HepG2 (cell line): Measurements from ENCODE around the gene SRSF11. TPM values are rescaled to one million over a fixed set of nuclear protein-coding genes. Genes with fewer than 3 reads are reported as not detected.

ENCODE experiments used
- ATAC-seq: fragments of 200-7000 bp; cut with Tn5 transposase; 3 replicates; pipeline ENCODE4 v1.9.1; 2020; ENCODE audit warnings: mild to moderate bottlenecking, moderate library complexity
- BruUV-seq: library from RNA; stranded (reverse); fragments of 400-500 nt; replicated peaks from 2 replicates; lab custom pipeline; 2021; lab: Mats Ljungman, UMichigan
- CTCF ChIA-PET: fragments of 300-600 bp; formaldehyde crosslinking; extraction: SDS; loops from one replicate; lab custom pipeline; 2021; ENCODE audit warnings: low total read pairs, inconsistent platforms, low intra/inter-chr PET ratio; lab: Yijun Ruan, JAX
- POLR2A ChIA-PET: fragments of 350-600 bp; sonication (Branson Sonifier 250); formaldehyde crosslinking; loops from one replicate; lab custom pipeline; 2020; ENCODE audit warnings: antibody characterized with exemption, inconsistent platforms; lab: Yijun Ruan, JAX
- DNase-seq: peaks from one replicate; pipeline ENCODE4 v3.0.0-alpha.2; 2015; ENCODE audit warnings: low spot score
- FAIRE-seq: peaks from 3 replicates; lab custom pipeline; 2011; peaks lifted over from hg19 to GRCh38; lab: Jason Lieb, UNC
- H2AFZ ChIP-seq: one replicate; pipeline ENCODE4 v1.6.1; 2011; ENCODE audit warnings: low read length, inconsistent platforms
- H3K27ac ChIP-seq: fragments of 300-600 bp; 3 replicates; pipeline ENCODE4 v1.8.0; 2011; ENCODE audit warnings: mixed run types, mild to moderate bottlenecking, mixed read lengths, low read length, inconsistent platforms; ENCODE audit not compliant: insufficient read depth; ENCODE audit errors: extremely low read length
- H3K27me3 ChIP-seq, 2 experiments: fragments of 200-600 bp in 1 of 2; 2 replicates in 1 of 2; 3 replicates in 1 of 2; pipeline versions ENCODE4 v1.6.0 to v1.8.0; 2011; ENCODE audit warnings: low read length in 2 of 2, mild to moderate bottlenecking in 2 of 2, moderate library complexity in 2 of 2, inconsistent platforms in 1 of 2; ENCODE audit not compliant: insufficient read depth in 2 of 2, control insufficient read depth in 1 of 2
- H3K36me3 ChIP-seq, 2 experiments: fragments of 200-600 bp in 1 of 2; replicated peaks in 1 of 2; 2 replicates in 1 of 2; 3 replicates in 1 of 2; pipeline versions ENCODE4 v1.5.1 to v1.8.0; 2011; ENCODE audit warnings: low read length in 2 of 2, inconsistent platforms in 1 of 2; ENCODE audit not compliant: insufficient read depth in 2 of 2, control insufficient read depth in 1 of 2
- H3K4me1 ChIP-seq: 2 replicates; pipeline ENCODE4 v1.5.1; 2012; ENCODE audit warnings: low read length, inconsistent platforms; ENCODE audit not compliant: insufficient read depth
- H3K4me2 ChIP-seq: 2 replicates; pipeline ENCODE4 v1.6.0; 2011; ENCODE audit warnings: low read depth, low read length, inconsistent platforms
- H3K4me3 ChIP-seq, 3 experiments: fragments of 200-600 bp in 1 of 3; sonication (generic), shearing (Covaris generic) in 1 of 3; replicated peaks in 1 of 3; 2 replicates each; pipeline ENCODE4 v1.5.1; 2011 to 2016; ENCODE audit warnings: low read length in 3 of 3, inconsistent platforms in 2 of 3, low read depth in 2 of 3, mild to moderate bottlenecking in 2 of 3, control low read depth in 1 of 3, mixed read lengths in 1 of 3; ENCODE audit not compliant: insufficient read depth in 1 of 3
- H3K79me2 ChIP-seq: one replicate; pipeline ENCODE4 v1.6.1; 2011; ENCODE audit warnings: low read length, inconsistent platforms; ENCODE audit not compliant: insufficient read depth
- H3K9ac ChIP-seq: 2 replicates; pipeline ENCODE4 v1.6.0; 2011; ENCODE audit warnings: mild to moderate bottlenecking, low read depth, low read length, inconsistent platforms; ENCODE audit not compliant: insufficient read depth
- H3K9me3 ChIP-seq: 2 replicates; pipeline ENCODE4 v1.5.1; 2012; ENCODE audit warnings: mild to moderate bottlenecking, low read length
- H4K20me1 ChIP-seq: 2 replicates; pipeline ENCODE4 v1.6.0; 2011; ENCODE audit warnings: inconsistent platforms, mild to moderate bottlenecking, low read length, moderate library complexity; ENCODE audit not compliant: insufficient read depth
- ADNP ChIP-seq: sonication (generic); formaldehyde crosslinking; IDR thresholded peaks from 2 replicates; pipeline ENCODE4 v1.4.0; 2020; ENCODE audit warnings: missing genetic modification reagents
- ARID4A ChIP-seq: sonication (generic); formaldehyde crosslinking; IDR thresholded peaks from 2 replicates; pipeline ENCODE4 v1.5.0; 2020; ENCODE audit warnings: mild to moderate bottlenecking, missing genetic modification reagents, borderline replicate concordance
- ASH2L ChIP-seq: fragments of 300-600, 200-600 bp; sonication (generic); IDR thresholded peaks from 2 replicates; pipeline ENCODE4 v1.7.0; 2017; ENCODE audit warnings: low read depth, mild to moderate bottlenecking, moderate library complexity, mixed read lengths, low read length; ENCODE audit not compliant: insufficient read length
- CBX1 ChIP-seq: IDR thresholded peaks from one replicate; pipeline ENCODE4 v1.6.1; 2016; ENCODE audit warnings: antibody characterized with exemption, low read depth
- CHD4 ChIP-seq: fragments of 200-600 bp; sonication (generic); IDR thresholded peaks from 2 replicates; pipeline ENCODE4 v1.7.0; 2017; ENCODE audit warnings: mild to moderate bottlenecking, low read length, borderline replicate concordance
- KLF16 ChIP-seq, 2 experiments: sonication (generic) in 1 of 2; formaldehyde crosslinking in 1 of 2; IDR thresholded peaks; 2 replicates each; pipeline versions ENCODE4 v1.6.1 to v1.8.0; 2016 to 2023; ENCODE audit warnings: missing genetic modification reagents in 2 of 2, missing compliant biosample characterization in 1 of 2
- NCOA2 ChIP-seq: sonication (generic); formaldehyde crosslinking; IDR thresholded peaks from 2 replicates; pipeline ENCODE4 v1.8.0; 2022; ENCODE audit warnings: inconsistent platforms
- NFE2L2 ChIP-seq: fragments of 150-350 bp; IDR thresholded peaks from 2 replicates; pipeline ENCODE4 v1.6.1; 2014; ENCODE audit warnings: low read length
- SALL2 ChIP-seq: sonication (generic); formaldehyde crosslinking; IDR thresholded peaks from 2 replicates; pipeline ENCODE4 v1.8.1; 2023; ENCODE audit warnings: mild to moderate bottlenecking, missing genetic modification reagents, inconsistent platforms
- TBX2 ChIP-seq: sonication (generic); formaldehyde crosslinking; IDR thresholded peaks from 2 replicates; pipeline ENCODE4 v1.5.0; 2020; ENCODE audit warnings: missing genetic modification reagents, mild to moderate bottlenecking, borderline replicate concordance
- U2AF2 ChIP-seq: fragments of 200-400 bp; formaldehyde crosslinking; IDR thresholded peaks from 2 replicates; pipeline ENCODE4 v1.6.1; 2017; ENCODE audit warnings: low read depth, mild to moderate bottlenecking, low read length
- ZFP1 ChIP-seq: IDR thresholded peaks from 2 replicates; pipeline ENCODE4 v1.6.1; 2016
- ZFP36 ChIP-seq: fragments of 150-350 bp; IDR thresholded peaks from 2 replicates; pipeline ENCODE4 v1.6.1; 2018; ENCODE audit warnings: borderline replicate concordance, low read length, low read depth; ENCODE audit not compliant: partially characterized antibody
- ZFP91 ChIP-seq: sonication (generic); formaldehyde crosslinking; IDR thresholded peaks from 2 replicates; pipeline ENCODE4 v1.9.0; 2022; ENCODE audit warnings: missing genetic modification reagents, mild to moderate bottlenecking, borderline replicate concordance
- ZNF546 ChIP-seq: sonication (generic); formaldehyde crosslinking; conservative IDR thresholded peaks from 2 replicates; pipeline ENCODE4 v1.8.1; 2023; ENCODE audit warnings: mild to moderate bottlenecking, missing genetic modification reagents
- ZNF770 ChIP-seq: sonication (generic); formaldehyde crosslinking; IDR thresholded peaks from 2 replicates; pipeline ENCODE4 v1.5.0; 2020; ENCODE audit warnings: mild to moderate bottlenecking, missing genetic modification reagents
- ZNF816 ChIP-seq: sonication (generic); formaldehyde crosslinking; IDR thresholded peaks from 2 replicates; pipeline ENCODE4 v1.8.0; 2022; ENCODE audit warnings: missing genetic modification reagents, mild to moderate bottlenecking, borderline replicate concordance
- in situ Hi-C: cut with HindIII; loops from 2 replicates; pipeline ENCODE4 v1.10.0; 2017; ENCODE audit warnings: low pct_unique_long_range_greater_than_20kb; ENCODE audit not compliant: extremely low pct_ligation_motif_present
- intact Hi-C: fragments of 100-400 bp; cut with micrococcal nuclease; formaldehyde crosslinking; loops from one replicate; pipeline ENCODE4 v1.10.0; 2022; ENCODE audit not compliant: unreplicated experiment
- polyA plus RNA-seq, 8 experiments: library from polyadenylated mRNA; depleted of rRNA in 3 of 8; stranded (reverse) in 7 of 8; unstranded in 1 of 8; fragments of >200 nt; fragmentation: Illumina TruSeq in 4 of 8; extraction: Trizol in 4 of 8; gene quantifications; 2 replicates each; pipeline versions ENCODE4 v1.2.1 to v1.2.3, GENCODE V29; 2011 to 2016; ENCODE audit warnings: low read depth in 4 of 8, missing spikeins in 1 of 8, mixed read lengths in 1 of 8; ENCODE audit not compliant: insufficient read depth in 1 of 8
- total RNA-seq, 5 experiments: library from RNA; depleted of rRNA; stranded (reverse); fragments of >200 nt; fragmentation: Illumina TruSeq; extraction: Trizol; gene quantifications; 2 replicates each; pipeline ENCODE4 v1.2.3, GENCODE V29; 2016; ENCODE audit warnings: low read depth in 1 of 5

Gene SRSF11
- total and polyA plus RNA-seq, 2 of the 13 experiments (the other 11 are each of a cell fraction or from before 2014, with no cell fraction given) = 118 to 381 TPM

GRCh38 chr1:70234733-70235132 is 13.6 kb downstream of the SRSF11 start:
- H3K79me2 ChIP-seq = no peaks in the 10 kb centered on the region
- no peak overlapping the region for H3K9ac ChIP-seq
- no peaks in the 10 kb centered on the region for H3K9me3 ChIP-seq
- BruUV-seq = no TSS peak
- H3K4me2 ChIP-seq = no peak overlapping the region
- no peak for ATAC-seq
- no peak for TF ChIP-seq ARID4A (CRISPR knock-in tag)
- TF ChIP-seq ZFP91 (CRISPR knock-in tag) = no peak
- TF ChIP-seq U2AF2 = no peak
- TF ChIP-seq ZNF546 (CRISPR knock-in tag) = no peak
- no peak for TF ChIP-seq NCOA2 (CRISPR knock-in tag)
- no peak for TF ChIP-seq CBX1
- TF ChIP-seq TBX2 (CRISPR knock-in tag) = no peak
- TF ChIP-seq SALL2 (CRISPR knock-in tag) = no peak
- no peak for TF ChIP-seq ADNP (CRISPR knock-in tag)
- no peak for TF ChIP-seq ZNF816
- no peak for TF ChIP-seq ZNF770 (CRISPR knock-in tag)
- TF ChIP-seq KLF16 (CRISPR knock-in tag; IDR thresholded peaks at IDR 0.05) = no peak
- no peak for TF ChIP-seq ZFP36
- TF ChIP-seq ASH2L = no peak
- no peak for TF ChIP-seq NFE2L2
- TF ChIP-seq ZFP1 (CRISPR knock-in tag) = no peak
- no peak for TF ChIP-seq CHD4
- TF ChIP-seq, all 625 proteins: peak for 0
- intact Hi-C loops (no loop called here), in situ Hi-C loops (no loop called here)
- DNase-seq (no peak), FAIRE-seq (no peak)
- Histone ChIP-seq H3K27me3 (no peaks in the 10 kb centered on the region), H2AFZ (no peak overlapping the region), H4K20me1 (no peaks in the 10 kb centered on the region), H3K27ac (no peak overlapping the region), H3K4me1 (no peaks in the 10 kb centered on the region), H3K36me3 (peaks cover 14 to 90% of the 10 kb centered on the region in 2 experiments), H3K4me3 (no peak overlapping the region)
- POLR2A ChIA-PET = interaction anchor here (1.4 kb wide), 1 partner anchor 13 kb away, joined by 5 read pairs; the partner anchor contains the start of gene SRSF11
- CTCF ChIA-PET = no interaction called here
